Mesothelial cell of epicardium (in vitro differentiated cells): ENCODE results near the gene PPP1R37. TPM values are rescaled to one million over a fixed set of nuclear protein-coding genes. Genes with fewer than 3 reads are reported as not detected.

Source experiments
- DNase-seq, 2 experiments: peaks; one replicate each; pipeline ENCODE4 v3.0.0; 2021; ENCODE audit warnings: low spot score in 2 of 2; ENCODE audit not compliant: unreplicated experiment in 2 of 2
- H3K27ac Mint-ChIP-seq: 2 replicates; pipeline ENCODE4 v1.8.0; 2021; ENCODE audit warnings: mixed read lengths
- H3K27me3 Mint-ChIP-seq: 2 replicates; pipeline ENCODE4 v1.8.0; 2021; ENCODE audit warnings: low read depth, mixed read lengths
- H3K36me3 Mint-ChIP-seq: 2 replicates; pipeline ENCODE4 v1.8.0; 2021; ENCODE audit warnings: mixed read lengths
- H3K4me1 Mint-ChIP-seq: 2 replicates; pipeline ENCODE4 v1.8.0; 2021; ENCODE audit warnings: mixed read lengths
- H3K4me3 Mint-ChIP-seq: 2 replicates; pipeline ENCODE4 v1.8.0; 2021; ENCODE audit warnings: mild to moderate bottlenecking, moderate library complexity, mixed read lengths
- H3K9me3 Mint-ChIP-seq: 2 replicates; pipeline ENCODE4 v1.8.0; 2021; ENCODE audit warnings: mixed read lengths
- total RNA-seq: library from RNA; stranded (reverse); gene quantifications from 3 replicates; pipeline ENCODE4 v1.2.1, GENCODE V29; 2021
- TF ChIP-seq, protein P1 (sequence below): fragments of 200-600 bp; sonication (generic); IDR thresholded peaks from one replicate; pipeline ENCODE4 v1.5.0; 2021; ENCODE audit warnings: antibody characterized with exemption; ENCODE audit not compliant: unreplicated experiment

Gene PPP1R37
- total RNA-seq, 1 donor from 2014 or later, result 40.7 TPM

DNA sequence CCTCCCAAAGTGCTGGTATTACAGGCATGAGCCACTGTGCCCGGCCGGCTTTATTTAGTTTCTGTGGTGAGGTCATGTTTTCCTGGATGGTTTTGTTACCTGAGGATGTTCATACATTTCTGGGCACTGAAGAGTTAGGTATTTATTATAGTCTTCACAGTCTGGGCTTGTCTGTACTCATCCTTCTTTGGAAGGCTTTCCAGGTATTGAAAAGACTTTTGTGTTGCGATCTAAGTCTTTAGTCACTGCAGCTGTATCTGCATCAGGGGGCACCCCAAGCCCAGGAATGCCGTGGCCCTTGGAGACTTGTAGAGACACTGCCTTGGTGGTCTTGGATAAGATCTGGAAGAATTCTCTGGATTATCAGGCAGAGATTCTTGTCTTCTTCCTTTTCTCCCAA, 98.4 kb downstream of the PPP1R37 start:
- Mint-ChIP-seq H3K9me3 (no peaks in the 10 kb centered on the region), H3K4me3 (no peak overlapping the region), H3K4me1 (no peaks in the 10 kb centered on the region), H3K27ac (no peak overlapping the region), H3K36me3 (no peaks in the 10 kb centered on the region), H3K27me3 (peaks cover 3% of the 10 kb centered on the region)
- TF ChIP-seq, protein P1, sequence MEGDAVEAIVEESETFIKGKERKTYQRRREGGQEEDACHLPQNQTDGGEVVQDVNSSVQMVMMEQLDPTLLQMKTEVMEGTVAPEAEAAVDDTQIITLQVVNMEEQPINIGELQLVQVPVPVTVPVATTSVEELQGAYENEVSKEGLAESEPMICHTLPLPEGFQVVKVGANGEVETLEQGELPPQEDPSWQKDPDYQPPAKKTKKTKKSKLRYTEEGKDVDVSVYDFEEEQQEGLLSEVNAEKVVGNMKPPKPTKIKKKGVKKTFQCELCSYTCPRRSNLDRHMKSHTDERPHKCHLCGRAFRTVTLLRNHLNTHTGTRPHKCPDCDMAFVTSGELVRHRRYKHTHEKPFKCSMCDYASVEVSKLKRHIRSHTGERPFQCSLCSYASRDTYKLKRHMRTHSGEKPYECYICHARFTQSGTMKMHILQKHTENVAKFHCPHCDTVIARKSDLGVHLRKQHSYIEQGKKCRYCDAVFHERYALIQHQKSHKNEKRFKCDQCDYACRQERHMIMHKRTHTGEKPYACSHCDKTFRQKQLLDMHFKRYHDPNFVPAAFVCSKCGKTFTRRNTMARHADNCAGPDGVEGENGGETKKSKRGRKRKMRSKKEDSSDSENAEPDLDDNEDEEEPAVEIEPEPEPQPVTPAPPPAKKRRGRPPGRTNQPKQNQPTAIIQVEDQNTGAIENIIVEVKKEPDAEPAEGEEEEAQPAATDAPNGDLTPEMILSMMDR, result no peak
- no peak for DNase-seq

DNA sequence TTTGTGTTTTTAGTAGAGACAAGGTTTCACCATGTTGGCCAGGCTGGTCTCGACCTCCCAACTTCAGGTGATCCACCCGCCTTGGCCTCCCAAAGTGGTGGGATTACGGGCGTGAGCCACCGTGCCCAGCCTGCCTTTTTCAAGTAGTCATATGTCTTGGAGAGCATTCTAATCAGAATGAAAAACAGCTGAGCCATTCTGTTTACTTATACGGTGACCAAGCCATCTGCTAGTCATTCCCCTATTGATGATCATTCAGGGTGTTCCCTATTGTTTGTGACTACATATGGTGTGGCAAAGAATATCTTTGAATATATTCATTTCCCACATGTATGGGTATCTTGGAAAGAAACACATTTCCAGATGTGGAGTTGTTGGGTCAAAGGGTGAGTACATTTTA, 102.8 kb downstream of the PPP1R37 start:
- TF ChIP-seq, protein P1, result no peak
- Mint-ChIP-seq H3K4me1 (no peaks in the 10 kb centered on the region), H3K27ac (no peak overlapping the region), H3K36me3 (no peaks in the 10 kb centered on the region), H3K27me3 (peaks cover 20% of the 10 kb centered on the region), H3K9me3 (no peaks in the 10 kb centered on the region), H3K4me3 (no peak overlapping the region)
- DNase-seq, result no peak

Other genes with a start within 250 kb of the PPP1R37 start
- gene NECTIN2, start 246.9 kb upstream of the PPP1R37 start, total RNA-seq, result 291 to 300 TPM (median 299 TPM) in 3 replicates
- 47.7 to 49.8 TPM (median 47.8 TPM) in 3 replicates for gene TOMM40, start 201.9 kb upstream of the PPP1R37 start, total RNA-seq
- gene APOE, start 187.4 kb upstream of the PPP1R37 start, total RNA-seq, result 285 to 290 TPM (median 289 TPM) in 3 replicates
- 18.6 to 20.0 TPM (median 18.6 TPM) in 3 replicates for gene APOC1, start 178.6 kb upstream of the PPP1R37 start, total RNA-seq
- not detected in 3 replicates for gene APOC4, start 150.9 kb upstream of the PPP1R37 start, total RNA-seq
- gene APOC2, start 147.1 kb upstream of the PPP1R37 start, total RNA-seq, result not detected in 3 replicates
- 85.6 to 89.6 TPM (median 85.6 TPM) in 3 replicates for gene CLPTM1, start 137.8 kb upstream of the PPP1R37 start, total RNA-seq
- 18.5 to 20.8 TPM (median 18.7 TPM) in 3 replicates for gene RELB, start 91.7 kb upstream of the PPP1R37 start, total RNA-seq
- 132 to 133 TPM (median 133 TPM) in 3 replicates for gene CLASRP, start 54.1 kb upstream of the PPP1R37 start, total RNA-seq
- gene ZNF296, start 16.7 kb upstream of the PPP1R37 start, total RNA-seq, result 0.99 to 1.1 TPM (median 1.1 TPM) in 3 replicates
- 24.2 to 27.5 TPM (median 24.4 TPM) in 3 replicates for gene GEMIN7, start 13.9 kb upstream of the PPP1R37 start, total RNA-seq
- 0.54 to 1.1 TPM (median 0.71 TPM) in 3 replicates for gene NKPD1, start 67.8 kb downstream of the PPP1R37 start, total RNA-seq
- 42.8 to 48.0 TPM (median 46.7 TPM) in 3 replicates for gene TRAPPC6A, start 85.1 kb downstream of the PPP1R37 start, total RNA-seq
- gene BLOC1S3, start 85.6 kb downstream of the PPP1R37 start, total RNA-seq, result 8.0 to 10.3 TPM (median 8.9 TPM) in 3 replicates
- gene EXOC3L2, start 152.2 kb downstream of the PPP1R37 start, total RNA-seq, result 1.4 to 1.7 TPM (median 1.6 TPM) in 3 replicates
- 58.6 to 64.9 TPM (median 63.7 TPM) in 3 replicates for gene MARK4, start 158.1 kb downstream of the PPP1R37 start, total RNA-seq
- not detected in 3 replicates for gene CKM, start 229.7 kb downstream of the PPP1R37 start, total RNA-seq
- 6.4 to 8.0 TPM (median 6.9 TPM) in 3 replicates for gene KLC3, start 247.6 kb downstream of the PPP1R37 start, total RNA-seq